Bone marrow (tissue), 2 donors: ENCODE measurements around the gene CYBRD1.
"Not testable (repeated sequence)": the region's sequence is repeated elsewhere in the genome, so short reads cannot be mapped to it uniquely, and the experiment has no call there.

ENCODE experiments used
- DNase-seq, 2 donors: peaks; one replicate each; lab custom pipeline; 2025; lab: John Stamatoyannopoulos, UW

CYBRD1 gene

DNA sequence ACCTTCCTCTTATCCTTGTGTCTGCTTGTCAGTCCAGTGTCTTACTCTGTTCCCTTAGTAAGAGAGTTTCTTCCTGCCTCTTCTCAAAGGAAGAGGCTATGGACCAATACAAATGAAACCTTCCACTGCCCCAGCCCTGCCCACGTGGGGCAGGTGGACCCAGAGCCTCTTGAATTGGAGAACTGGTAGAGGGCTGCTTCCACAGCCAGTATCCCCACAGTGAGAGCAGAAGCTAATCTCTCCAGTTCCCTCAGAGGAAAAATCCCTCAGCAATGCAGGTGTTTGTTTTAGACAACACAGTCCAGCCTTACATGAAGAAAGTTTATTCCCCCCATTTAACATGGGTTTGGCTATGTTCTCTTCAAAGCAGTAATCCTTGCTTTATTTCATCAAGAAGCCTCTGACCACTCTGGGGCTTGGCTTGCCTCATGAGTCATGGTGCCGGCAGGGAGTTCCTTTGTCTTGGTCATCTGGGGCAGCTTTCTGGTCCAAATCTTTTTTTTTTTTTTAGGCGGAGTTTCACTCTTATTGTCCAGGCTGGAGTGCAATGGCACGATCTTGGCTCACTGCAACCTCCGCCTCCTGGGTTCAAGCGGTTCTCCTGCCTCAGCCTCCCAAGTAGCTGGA, 6.5 kb upstream of the CYBRD1 start:
- no peak for DNase-seq

GRCh38 chr2:171516793-171517192, 5.5 kb upstream of the CYBRD1 start:
- no peak for DNase-seq

GRCh38 chr2:171520471-171520870, 1.8 kb upstream of the CYBRD1 start:
- DNase-seq, result no peak

DNA sequence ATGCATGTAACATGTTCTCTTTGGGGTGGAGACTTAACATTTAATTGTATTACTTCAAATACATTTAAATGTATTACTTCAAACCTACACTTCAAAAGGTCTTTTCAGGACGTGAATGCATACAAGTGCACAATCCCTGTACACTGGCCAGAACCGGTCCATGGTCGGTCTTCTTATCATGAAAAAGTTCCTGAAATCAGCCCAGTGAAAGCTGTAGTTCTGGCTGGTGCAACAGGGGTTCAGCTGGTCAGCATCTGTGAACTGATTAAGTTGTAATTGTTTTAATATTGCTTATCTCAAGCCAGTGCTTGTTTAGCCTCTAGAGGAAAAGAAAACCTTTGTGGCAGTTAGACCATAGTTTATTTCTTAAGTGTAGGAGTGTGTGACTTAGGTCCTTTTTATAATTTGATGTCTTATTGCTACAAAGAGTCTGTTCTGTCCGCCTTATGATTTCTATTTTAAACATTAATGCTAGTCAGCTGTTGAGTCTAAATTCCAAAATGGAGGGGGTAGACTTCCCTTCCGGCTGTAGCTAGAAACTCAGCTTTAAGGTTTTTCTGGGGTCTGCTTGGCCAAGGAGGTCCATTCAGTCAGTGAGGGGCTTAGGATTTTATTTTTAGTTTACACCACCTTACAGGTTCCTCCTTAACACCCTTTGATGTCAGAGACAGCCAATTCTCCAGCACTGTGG, 768 bp upstream of the CYBRD1 start:
- DNase-seq, result no peak

DNA sequence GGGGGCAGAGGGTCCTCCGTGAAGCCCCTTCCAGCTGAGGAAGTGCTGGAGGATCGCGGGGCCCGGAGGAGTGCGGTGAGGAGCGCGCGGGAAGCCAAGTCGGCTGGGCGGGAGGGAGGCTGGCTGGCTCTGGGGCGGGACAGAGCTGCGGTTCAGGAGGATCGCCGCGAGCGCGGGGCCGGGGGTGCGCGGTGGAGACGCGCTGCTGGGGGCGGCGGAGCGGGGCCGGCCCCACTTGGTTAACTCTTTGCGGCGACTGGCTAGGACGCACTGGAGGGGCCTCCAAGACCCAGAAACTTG, 464 bp downstream of the CYBRD1 start:
- peak in 1 of 2 donors; percentile 37 for DNase-seq

DNA sequence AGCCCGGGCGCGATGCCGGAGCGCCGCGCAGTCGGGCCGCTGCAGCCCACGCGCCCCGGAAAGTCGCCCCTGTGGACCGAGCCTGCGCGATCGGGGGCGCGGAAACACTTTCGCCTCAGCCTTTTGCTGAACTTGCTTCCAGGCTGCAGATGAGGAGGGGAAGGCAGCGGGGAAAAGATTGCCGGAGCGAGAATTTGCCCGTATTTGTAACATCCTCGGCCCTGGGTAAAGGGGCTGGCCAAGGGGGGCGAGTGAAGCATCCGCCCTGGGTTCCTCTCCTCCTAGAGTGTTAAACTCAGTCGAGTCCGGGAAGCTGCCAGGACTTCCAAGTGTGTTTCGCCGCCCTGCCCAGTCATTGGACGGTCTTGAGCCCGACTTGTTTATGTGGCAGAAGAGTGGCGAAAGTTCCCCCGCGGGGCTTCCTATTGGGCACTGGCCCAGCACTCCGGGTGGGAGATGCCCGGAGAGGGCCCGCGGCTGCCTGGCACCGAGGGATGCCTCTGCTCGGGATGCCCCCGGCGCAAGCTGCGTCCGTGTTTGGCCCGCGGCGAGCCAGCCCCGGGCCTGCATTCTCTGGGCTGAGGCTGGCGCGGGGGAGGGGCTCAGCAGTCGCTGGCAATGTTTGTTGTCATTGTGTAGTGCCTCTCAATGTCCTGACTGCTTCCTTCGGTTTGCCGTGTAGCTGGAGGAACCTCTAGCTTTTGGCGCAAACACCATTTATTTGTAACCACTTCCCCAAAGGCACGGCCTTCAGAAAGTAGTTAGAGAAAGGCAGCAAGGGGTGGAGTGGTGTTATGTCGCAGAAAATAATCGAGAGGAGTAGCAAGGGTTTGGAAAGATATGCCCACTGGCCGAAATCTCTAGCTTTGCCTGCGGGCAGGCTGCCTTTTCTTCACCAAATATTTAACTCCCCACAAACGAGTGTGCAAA, 1.1 kb downstream of the CYBRD1 start:
- peak; percentile 62 to 80 for DNase-seq

DNA sequence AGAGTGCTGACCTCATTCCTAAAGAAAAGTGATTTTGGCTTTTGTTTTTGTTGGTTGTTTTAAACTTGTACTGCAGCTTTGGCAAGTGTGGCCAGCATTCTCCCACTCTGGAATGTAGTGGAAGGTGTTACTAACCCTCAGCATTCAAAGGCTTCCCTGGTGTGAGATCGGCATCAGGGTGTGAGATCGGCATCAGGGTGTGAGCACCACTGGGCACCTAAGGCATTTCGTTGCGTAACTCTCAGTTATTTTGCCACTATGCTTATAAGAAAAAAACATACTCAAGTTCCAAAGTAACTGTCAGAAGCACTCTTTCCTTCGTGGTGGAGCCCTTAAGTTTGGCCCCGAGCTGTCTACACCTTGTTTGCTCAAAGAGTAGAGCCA, 1.7 kb downstream of the CYBRD1 start:
- DNase-seq, result no peak

DNA sequence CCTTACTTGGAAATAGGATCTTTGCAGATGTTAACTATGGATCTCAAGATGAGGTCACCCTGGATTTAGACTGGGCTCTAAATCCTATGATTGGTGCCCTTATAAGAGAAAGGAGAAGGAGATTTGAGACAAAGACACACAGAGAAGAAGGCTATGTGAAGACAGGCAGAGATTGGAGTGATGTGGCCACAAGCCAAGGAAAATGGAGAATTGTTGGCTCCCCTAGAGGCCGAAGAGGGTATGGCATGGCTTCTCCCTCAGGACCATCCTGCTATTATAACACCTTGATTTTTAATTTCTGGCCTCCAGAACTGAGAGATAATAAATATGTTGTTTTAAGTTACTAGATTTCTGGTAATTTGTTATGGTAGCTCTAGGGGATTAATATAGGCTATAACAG, 7.6 kb downstream of the CYBRD1 start:
- no peak for DNase-seq

DNA sequence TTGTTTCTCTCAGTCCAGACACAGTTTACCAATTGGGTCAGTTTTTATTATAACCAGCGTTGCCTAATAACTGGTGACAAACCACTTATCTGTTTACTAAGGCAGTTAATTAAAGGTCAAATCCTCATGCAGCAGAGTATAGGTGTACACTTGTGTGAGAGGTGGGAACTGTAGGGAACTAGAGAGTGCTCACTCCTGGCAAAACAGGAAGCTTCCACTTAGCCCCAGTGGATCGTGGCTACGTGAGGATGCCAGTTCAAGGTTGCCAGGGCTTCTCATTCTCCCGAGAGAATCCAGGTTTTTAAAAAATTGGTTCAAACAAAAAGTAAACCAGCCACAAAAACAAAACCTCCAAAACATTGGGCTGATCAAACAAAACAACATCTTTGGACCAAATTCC, 8.1 kb downstream of the CYBRD1 start:
- no peak for DNase-seq

DNA sequence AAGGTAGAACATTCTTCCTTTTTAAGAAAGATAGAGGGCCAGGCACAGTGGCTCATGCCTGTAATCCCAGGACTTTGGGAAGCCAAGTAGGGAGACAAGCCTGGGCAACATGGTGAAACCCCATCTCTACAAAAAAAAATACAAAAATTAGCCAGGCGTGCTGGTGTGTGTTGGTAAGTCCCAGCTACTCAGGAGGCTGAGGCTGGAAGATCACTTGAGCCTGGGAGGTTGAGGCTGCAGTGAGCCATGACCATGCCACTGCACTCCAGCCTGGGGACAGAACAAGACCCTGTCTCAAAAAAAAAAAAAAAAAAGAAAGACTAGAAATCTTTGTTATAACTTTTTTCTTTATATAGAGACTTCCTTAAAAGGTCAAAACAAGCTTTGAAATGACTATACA, 8.6 kb downstream of the CYBRD1 start:
- not testable (repeated sequence) for DNase-seq

- DNase-seq, result no peak
These were observed 9.0 kb downstream of the CYBRD1 start for GRCh38 chr2:171531291-171531690.

DNA sequence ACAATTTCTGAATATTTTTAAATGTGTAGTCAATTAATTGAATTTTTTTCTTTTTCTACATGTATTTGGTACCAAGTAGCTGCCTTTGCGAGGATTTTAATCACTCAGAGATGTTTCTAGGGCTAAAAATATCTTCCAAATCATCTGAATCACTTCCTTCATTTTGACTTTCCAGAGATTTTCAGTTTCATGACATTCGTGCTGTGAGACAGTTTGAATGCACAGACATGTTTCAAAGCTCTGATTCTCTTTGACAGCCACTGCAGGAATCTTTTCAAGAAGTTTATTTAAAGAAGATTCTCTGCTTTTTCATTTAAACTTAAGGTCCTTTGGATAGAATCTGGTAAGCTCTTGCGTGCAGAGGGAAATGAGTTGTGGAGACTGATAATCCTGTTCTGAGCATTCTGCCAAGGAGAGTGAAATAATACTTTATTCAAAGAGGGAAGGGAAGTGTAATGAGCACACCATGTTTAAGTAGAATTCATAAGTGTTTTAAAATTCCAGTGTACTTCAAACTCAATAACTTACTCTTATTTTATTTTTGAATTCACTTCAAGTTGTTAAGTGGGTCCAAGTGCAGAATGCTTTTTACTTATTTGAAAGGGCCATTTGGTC, 9.7 kb downstream of the CYBRD1 start:
- peak in 1 of 2 donors; percentile 22 for DNase-seq

DNA sequence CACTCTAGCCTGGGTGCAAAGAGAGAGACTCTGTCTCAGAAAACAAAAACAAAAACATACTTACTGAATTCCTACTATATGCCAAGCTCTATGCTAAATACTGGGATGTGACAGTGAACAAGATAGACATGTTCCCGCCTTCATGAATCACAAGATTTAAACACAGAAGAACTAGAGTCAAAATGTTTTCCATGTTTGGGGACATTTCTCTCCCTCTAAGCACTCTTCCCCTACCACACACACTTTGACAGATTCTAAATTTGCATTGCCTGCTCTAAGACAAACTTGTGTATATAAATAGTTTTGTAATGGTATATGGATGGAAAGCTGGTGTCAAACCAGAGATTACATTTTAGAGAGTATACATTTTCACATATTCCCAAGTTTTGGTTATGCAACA, 11.1 kb downstream of the CYBRD1 start:
- DNase-seq, result no peak

DNA sequence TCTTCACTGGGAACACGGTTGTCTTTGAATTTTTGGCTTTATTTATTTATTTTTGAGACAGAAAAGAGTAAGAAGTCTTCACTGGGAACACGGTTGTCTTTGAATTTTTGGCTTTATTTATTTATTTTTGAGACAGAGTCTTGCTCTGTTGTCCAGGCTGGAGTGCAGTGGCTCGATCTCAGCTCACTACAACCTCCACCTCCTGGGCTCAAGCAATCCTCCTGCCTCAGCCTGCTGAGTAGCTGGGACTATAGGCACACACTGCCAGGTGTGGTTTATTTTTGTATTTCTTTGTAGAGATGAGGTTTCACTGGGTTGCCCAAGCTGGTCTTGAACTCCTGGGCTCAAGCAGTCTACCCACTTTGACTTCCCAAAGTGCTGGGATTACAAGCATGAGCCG, 13.3 kb downstream of the CYBRD1 start:
- DNase-seq, result not testable (repeated sequence)

DNA sequence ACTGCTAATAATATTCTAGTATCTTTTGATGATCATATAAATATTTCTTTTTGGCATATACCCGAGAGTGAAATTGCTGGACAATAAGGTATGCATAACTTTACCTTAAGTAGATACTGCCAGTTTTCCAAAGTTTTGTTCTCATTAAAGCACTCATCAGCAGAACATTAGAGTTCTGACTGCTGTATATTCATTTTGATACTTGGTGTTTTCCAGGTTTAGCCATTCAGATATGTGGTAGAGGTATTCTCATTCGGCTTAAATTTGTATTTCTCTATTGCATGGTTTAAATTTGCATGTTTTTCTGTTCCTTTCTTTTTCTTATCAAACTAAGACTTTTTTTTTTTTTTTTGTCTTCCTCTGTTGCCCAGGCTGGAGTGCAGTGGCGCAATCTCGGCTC, 18.2 kb downstream of the CYBRD1 start:
- no peak for DNase-seq

GRCh38 chr2:171541202-171541887, 19.1 kb downstream of the CYBRD1 start:
- DNase-seq, result no peak

- DNase-seq, result no peak
These were observed 22.8 kb downstream of the CYBRD1 start for GRCh38 chr2:171545086-171545485.

DNA sequence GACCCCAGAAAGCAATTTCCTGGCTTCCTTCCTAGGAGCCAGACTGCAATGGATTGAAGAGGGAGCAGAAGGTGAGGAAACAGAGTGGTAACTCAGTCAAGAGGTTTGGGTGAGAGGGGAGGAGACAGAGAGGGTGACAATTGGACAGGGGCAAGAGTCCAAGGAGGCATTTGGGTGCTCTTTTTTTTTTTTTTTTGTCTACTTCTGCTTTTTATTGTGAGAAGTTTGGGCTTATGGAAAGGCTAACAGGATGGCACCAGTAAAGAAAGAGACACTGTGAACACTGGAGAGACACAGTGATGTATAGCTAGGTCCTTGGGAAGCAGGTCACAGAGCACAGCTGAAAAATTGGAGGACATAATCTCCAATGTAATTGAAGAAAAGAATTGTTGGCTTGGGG, 25.0 kb downstream of the CYBRD1 start:
- DNase-seq, result no peak

GRCh38 chr2:171547720-171548119, 25.4 kb downstream of the CYBRD1 start:
- DNase-seq, result no peak

DNA sequence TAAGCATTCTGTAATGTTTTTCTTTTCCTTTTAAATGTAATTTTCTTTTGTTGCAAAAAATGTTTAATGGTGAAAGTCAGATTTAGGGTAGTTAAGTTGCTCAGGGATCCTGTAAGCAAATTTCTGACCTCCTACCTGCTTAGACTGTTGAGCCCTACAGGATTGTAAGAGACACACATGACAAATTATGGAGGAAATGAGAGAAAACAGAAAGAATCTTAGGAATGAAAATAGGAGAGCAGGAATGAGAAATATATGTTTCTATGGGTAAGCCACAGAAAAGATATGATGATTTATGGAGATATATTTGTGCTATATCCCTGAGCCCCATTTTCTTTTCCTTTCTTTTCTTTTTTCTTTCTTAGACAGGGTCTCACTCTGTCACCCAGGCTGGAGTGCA, 28.3 kb downstream of the CYBRD1 start:
- no peak for DNase-seq

GRCh38 chr2:171551836-171552235, 29.6 kb downstream of the CYBRD1 start:
- no peak for DNase-seq

DNA sequence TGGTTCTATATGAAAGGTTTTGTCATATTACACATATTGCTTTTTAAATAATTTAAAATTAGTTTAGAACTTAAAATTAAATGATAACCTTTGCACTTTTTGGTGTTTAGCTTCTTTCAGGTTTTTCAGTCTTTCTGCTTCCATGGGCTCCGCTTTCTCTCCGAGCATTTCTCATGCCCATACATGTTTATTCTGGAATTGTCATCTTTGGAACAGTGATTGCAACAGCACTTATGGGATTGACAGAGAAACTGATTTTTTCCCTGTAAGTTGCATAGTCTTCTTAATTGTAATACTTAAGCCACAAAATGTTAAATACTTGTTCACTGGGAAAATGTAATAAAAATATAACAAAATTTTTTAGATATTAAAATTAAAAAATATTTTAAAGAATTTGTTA, 31.0 kb downstream of the CYBRD1 start:
- no peak for DNase-seq
